Nephron (organoid): ENCODE measurements around the gene CCDC91.
"Not testable (repeated sequence)": the region's sequence is repeated elsewhere in the genome, so short reads cannot be mapped to it uniquely, and the experiment has no call there.

ENCODE experiments used
- H3K27ac Mint-ChIP-seq, 3 experiments: 2 replicates each; pipeline ENCODE4 v1.8.0; 2020; ENCODE audit warnings: mixed read lengths in 3 of 3, mild to moderate bottlenecking in 2 of 3, moderate library complexity in 1 of 3
- H3K27me3 Mint-ChIP-seq: 2 replicates; pipeline ENCODE4 v1.8.0; 2021; ENCODE audit warnings: low read depth, mild to moderate bottlenecking, moderate library complexity, mixed read lengths
- H3K36me3 Mint-ChIP-seq: 2 replicates; pipeline ENCODE4 v1.8.0; 2020; ENCODE audit warnings: low read depth, mixed read lengths
- H3K4me1 Mint-ChIP-seq: 2 replicates; pipeline ENCODE4 v1.8.0; 2020; ENCODE audit warnings: mixed read lengths
- H3K4me3 Mint-ChIP-seq, 3 experiments: 2 replicates each; pipeline ENCODE4 v1.8.0; 2020; ENCODE audit warnings: mild to moderate bottlenecking in 3 of 3, mixed read lengths in 3 of 3, moderate library complexity in 2 of 3
- H3K9me3 Mint-ChIP-seq: 2 replicates; pipeline ENCODE4 v1.8.0; 2020; ENCODE audit warnings: mixed read lengths
- CTCF ChIP-seq, 3 experiments: fragments of 200-600 bp; sonication (generic); IDR thresholded peaks; one replicate each; pipeline ENCODE4 v1.5.0; 2021; ENCODE audit warnings: antibody characterized with exemption in 3 of 3; ENCODE audit not compliant: unreplicated experiment in 3 of 3

Gene CCDC91

DNA sequence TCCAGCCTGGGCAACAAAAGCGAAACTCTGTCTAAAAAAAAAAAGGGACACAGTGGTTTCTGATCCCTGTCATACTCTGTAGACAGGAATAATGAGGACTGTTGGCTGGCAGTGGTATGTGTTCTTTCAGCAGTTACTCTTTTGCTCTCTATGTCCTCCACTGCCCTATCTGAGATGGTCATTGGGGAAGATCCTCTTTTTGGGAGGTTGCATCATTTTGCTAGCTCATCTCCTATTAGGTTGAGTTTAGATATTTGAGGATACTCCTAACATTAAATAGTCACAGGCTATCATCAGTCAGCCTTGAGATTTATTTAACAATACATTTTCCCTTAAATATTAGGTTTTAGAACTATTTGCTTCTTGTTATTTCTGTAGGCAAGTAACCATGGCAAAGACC lies 5.9 kb upstream of the CCDC91 start:
- H3K4me1 Mint-ChIP-seq, result no peaks in the 10 kb centered on the region
- H3K27me3 Mint-ChIP-seq, result no peaks in the 10 kb centered on the region
- H3K36me3 Mint-ChIP-seq, result peaks cover 9% of the 10 kb centered on the region
- no peak for TF ChIP-seq CTCF (IDR thresholded peaks at IDR 0.05; ENCODE audit: unreplicated experiment in 3 of 3)
- H3K27ac Mint-ChIP-seq, result no peak overlapping the region
- H3K9me3 Mint-ChIP-seq, result peaks cover 8% of the 10 kb centered on the region
- no peak overlapping the region for H3K4me3 Mint-ChIP-seq

DNA sequence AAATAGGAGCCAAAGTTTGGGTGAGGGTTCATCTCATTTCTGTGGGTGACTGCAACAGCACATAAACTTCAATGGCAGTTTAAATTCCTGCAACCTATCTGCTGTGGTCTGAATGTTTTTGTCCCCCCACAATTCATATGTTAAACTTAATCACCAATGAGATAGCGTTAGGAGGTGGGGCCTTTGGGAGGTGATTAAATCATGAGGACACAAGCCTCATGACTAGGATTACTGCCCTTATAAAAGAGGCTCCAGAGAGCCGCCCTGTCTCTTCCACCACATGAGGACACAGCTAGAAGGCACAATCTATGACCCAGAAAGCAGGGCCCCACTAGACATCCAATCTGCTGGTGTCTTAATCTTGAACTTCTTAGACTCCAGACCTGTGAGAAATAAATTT lies 3.8 kb upstream of the CCDC91 start:
- no peak overlapping the region for H3K27ac Mint-ChIP-seq
- H3K9me3 Mint-ChIP-seq, result peaks cover 11% of the 10 kb centered on the region
- H3K27me3 Mint-ChIP-seq, result no peaks in the 10 kb centered on the region
- peaks cover 10% of the 10 kb centered on the region for H3K4me1 Mint-ChIP-seq
- H3K4me3 Mint-ChIP-seq, result no peak overlapping the region
- no peak for TF ChIP-seq CTCF (IDR thresholded peaks at IDR 0.05; ENCODE audit: unreplicated experiment in 3 of 3)
- peaks cover 9% of the 10 kb centered on the region for H3K36me3 Mint-ChIP-seq

- peaks cover 21% of the 10 kb centered on the region for H3K9me3 Mint-ChIP-seq
- H3K36me3 Mint-ChIP-seq, result peaks cover 24% of the 10 kb centered on the region
- TF ChIP-seq CTCF (IDR thresholded peaks at IDR 0.05; ENCODE audit: unreplicated experiment in 3 of 3), result no peak
- H3K27me3 Mint-ChIP-seq, result no peaks in the 10 kb centered on the region
- H3K27ac Mint-ChIP-seq, result peak overlapping the region; percentile 93 to 96 (median 93)
- H3K4me3 Mint-ChIP-seq, result peak overlapping the region; percentile 88 to 93 (median 90)
- H3K4me1 Mint-ChIP-seq, result peaks cover 11% of the 10 kb centered on the region
Measured at GRCh38 chr12:28189784-28190320, 404 bp upstream of the CCDC91 start.

DNA sequence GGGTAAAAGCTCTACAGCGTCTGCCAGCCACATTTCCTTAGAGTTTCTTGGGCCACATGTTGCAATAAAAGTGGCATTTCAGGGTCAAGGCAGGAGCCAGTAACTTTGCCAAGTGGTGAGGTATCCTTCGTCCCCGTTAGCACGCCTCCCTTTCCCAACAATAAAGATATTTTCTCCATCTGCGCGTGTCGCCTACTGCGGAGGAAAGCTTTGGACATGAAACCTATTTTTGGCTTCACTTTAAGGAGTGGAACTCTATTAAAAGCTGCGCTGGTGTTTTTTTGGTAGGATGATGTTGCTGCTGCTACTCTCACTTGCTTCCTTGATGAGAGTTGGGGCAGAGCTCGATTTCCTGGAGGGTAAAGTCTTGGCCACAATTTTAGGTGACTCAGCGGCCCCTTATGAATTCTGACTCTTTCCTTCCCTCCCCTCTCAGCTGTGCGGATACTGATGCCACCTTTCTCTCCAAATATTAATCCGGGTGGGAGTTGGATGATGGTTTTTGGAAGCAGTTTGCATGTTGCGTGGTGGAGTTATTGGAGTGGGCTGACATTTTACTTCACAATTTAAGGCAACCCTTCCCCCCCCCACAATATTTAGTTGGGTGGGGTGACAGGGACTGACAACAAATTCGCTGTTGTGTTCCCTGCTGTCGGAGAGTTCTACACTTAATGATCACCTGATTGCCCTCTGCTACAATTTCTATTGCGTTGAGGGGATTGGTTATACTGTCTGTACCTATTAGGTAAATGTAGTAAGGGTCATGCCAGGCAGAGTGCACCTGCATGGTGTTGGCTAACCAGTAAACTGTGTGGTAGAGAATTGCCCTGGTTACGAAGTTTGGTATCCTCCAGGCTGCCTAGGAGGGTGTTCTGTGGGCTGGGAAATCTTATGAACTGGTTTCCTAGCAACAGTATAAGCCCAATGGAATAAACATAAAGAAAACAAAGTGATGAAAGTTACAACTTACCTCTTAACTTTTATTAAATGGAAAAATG lies 1.1 kb downstream of the CCDC91 start:
- H3K4me3 Mint-ChIP-seq, result peak overlapping the region; percentile 88 to 93 (median 90)
- peaks cover 29% of the 10 kb centered on the region for H3K36me3 Mint-ChIP-seq
- no peak for TF ChIP-seq CTCF (IDR thresholded peaks at IDR 0.05; ENCODE audit: unreplicated experiment in 3 of 3)
- peaks cover 11% of the 10 kb centered on the region for H3K4me1 Mint-ChIP-seq
- peak overlapping the region; percentile 93 to 96 (median 93) for H3K27ac Mint-ChIP-seq
- peaks cover 26% of the 10 kb centered on the region for H3K9me3 Mint-ChIP-seq
- H3K27me3 Mint-ChIP-seq, result no peaks in the 10 kb centered on the region

GRCh38 chr12:28192125-28192524 lies 1.9 kb downstream of the CCDC91 start:
- Mint-ChIP-seq H3K36me3 (peaks cover 28% of the 10 kb centered on the region), H3K9me3 (peaks cover 26% of the 10 kb centered on the region), H3K27me3 (no peaks in the 10 kb centered on the region), H3K4me1 (peaks cover 11% of the 10 kb centered on the region), H3K4me3 (peak overlapping the region; percentile 88 to 93 (median 90)), H3K27ac (peak overlapping the region in 2 of 3 experiments; percentile 93 to 96)
- no peak for TF ChIP-seq CTCF (IDR thresholded peaks at IDR 0.05; ENCODE audit: unreplicated experiment in 3 of 3)

DNA sequence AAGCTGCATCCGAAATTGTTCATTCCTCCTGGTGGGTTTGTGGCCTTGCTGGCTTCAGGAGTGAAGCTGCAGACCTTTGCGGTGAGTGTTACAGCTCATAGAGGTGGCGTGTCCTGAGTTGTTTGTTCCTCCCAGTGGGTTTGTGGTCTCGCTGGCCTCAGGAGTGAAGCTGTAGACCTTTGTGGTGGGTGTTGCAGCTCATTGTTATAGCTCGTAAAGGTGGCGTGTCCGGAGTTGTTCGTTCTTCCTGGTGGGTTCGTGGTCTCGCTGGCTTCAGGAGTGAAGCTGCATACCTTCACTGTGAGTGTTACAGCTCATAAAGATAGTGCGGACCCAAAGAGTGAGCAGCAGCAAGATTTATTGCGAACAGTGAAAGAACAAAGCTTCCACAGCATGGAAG lies 4.4 kb downstream of the CCDC91 start:
- not testable (repeated sequence) for H3K27me3 Mint-ChIP-seq, H3K27ac Mint-ChIP-seq, H3K4me3 Mint-ChIP-seq
- peaks cover 20% of the 10 kb centered on the region for H3K9me3 Mint-ChIP-seq
- peaks cover 11% of the 10 kb centered on the region for H3K4me1 Mint-ChIP-seq
- peaks cover 25% of the 10 kb centered on the region for H3K36me3 Mint-ChIP-seq

- not testable (repeated sequence) for H3K4me3 Mint-ChIP-seq, H3K27ac Mint-ChIP-seq, H3K4me1 Mint-ChIP-seq, H3K27me3 Mint-ChIP-seq
- Mint-ChIP-seq H3K9me3 (peaks cover 29% of the 10 kb centered on the region), H3K36me3 (peaks cover 31% of the 10 kb centered on the region)
Measured at GRCh38 chr12:28201136-28201535, 10.9 kb downstream of the CCDC91 start.
